NCI-H510A (cell line): ENCODE data around the gene GRIK4.

Experiments
- DNase-seq: peaks from one replicate; lab custom pipeline; 2025; lab: John Stamatoyannopoulos, UW

Gene GRIK4

GRCh38 chr11:120917559-120918239, 406.2 kb downstream of the GRIK4 start:
- DNase-seq, result no peak

- DNase-seq, result no peak
These were observed 406.7 kb downstream of the GRIK4 start for GRCh38 chr11:120918257-120918656.

- no peak for DNase-seq
These were observed 407.5 kb downstream of the GRIK4 start for GRCh38 chr11:120919045-120919444.

- DNase-seq, result no peak
These were observed 408.0 kb downstream of the GRIK4 start for GRCh38 chr11:120919566-120919965.

GRCh38 chr11:120923866-120924508, 412.4 kb downstream of the GRIK4 start:
- no peak for DNase-seq

GRCh38 chr11:120925944-120926343, 414.4 kb downstream of the GRIK4 start:
- DNase-seq, result no peak

GRCh38 chr11:120928627-120929026, 417.1 kb downstream of the GRIK4 start:
- DNase-seq, result no peak

GRCh38 chr11:120929090-120929489, 417.5 kb downstream of the GRIK4 start:
- no peak for DNase-seq

GRCh38 chr11:120929664-120930154, 418.2 kb downstream of the GRIK4 start:
- no peak for DNase-seq

- no peak for DNase-seq
These were observed 419.7 kb downstream of the GRIK4 start for GRCh38 chr11:120931057-120931779.

GRCh38 chr11:120932305-120932915, 420.9 kb downstream of the GRIK4 start:
- DNase-seq, result no peak

GRCh38 chr11:120936356-120936755, 424.8 kb downstream of the GRIK4 start:
- DNase-seq, result no peak

GRCh38 chr11:120937501-120937900, 426.0 kb downstream of the GRIK4 start:
- no peak for DNase-seq

GRCh38 chr11:120938260-120938659, 426.7 kb downstream of the GRIK4 start:
- no peak for DNase-seq

- no peak for DNase-seq
These were observed 428.8 kb downstream of the GRIK4 start for GRCh38 chr11:120940160-120940848.

GRCh38 chr11:120941000-120941399, 429.5 kb downstream of the GRIK4 start:
- DNase-seq, result no peak

- no peak for DNase-seq
These were observed 431.2 kb downstream of the GRIK4 start for GRCh38 chr11:120942701-120943100.

- DNase-seq, result no peak
These were observed 433.5 kb downstream of the GRIK4 start for GRCh38 chr11:120945042-120945441.

GRCh38 chr11:120950880-120951279, 439.3 kb downstream of the GRIK4 start:
- DNase-seq, result no peak

GRCh38 chr11:120952461-120953434, 441.2 kb downstream of the GRIK4 start:
- no peak for DNase-seq

- DNase-seq, result no peak
These were observed 442.8 kb downstream of the GRIK4 start for GRCh38 chr11:120954381-120954780.
